Endothelial cell of umbilical vein (primary cell): ENCODE data around the gene TMEM121. TPM values are rescaled to one million over a fixed set of nuclear protein-coding genes. Genes with fewer than 3 reads are reported as not detected.

Experiments
- BruUV-seq: library from RNA; stranded (reverse); fragments of 400-500 nt; replicated peaks from 2 replicates; lab custom pipeline; 2021; lab: Mats Ljungman, UMichigan
- CTCF ChIA-PET: fragments of 300-600, 350-600 bp; sonication (Branson Sonifier 250); formaldehyde crosslinking; loops from one replicate; lab custom pipeline; 2021; ENCODE audit warnings: antibody characterized with exemption, inconsistent platforms; lab: Charles Lee
- POLR2A ChIA-PET: fragments of 300-600, 350-600 bp; sonication (Branson Sonifier 250); formaldehyde crosslinking; loops from one replicate; lab custom pipeline; 2021; ENCODE audit warnings: antibody characterized with exemption, inconsistent platforms; lab: Charles Lee
- DNase-seq: peaks from one replicate; pipeline ENCODE4 v3.0.0-alpha.2; 2011; ENCODE audit warnings: low read depth, low spot score
- FAIRE-seq: peaks from 2 replicates; lab custom pipeline; 2011; peaks lifted over from hg19 to GRCh38; lab: Jason Lieb, UNC
- H2AFZ ChIP-seq: 2 replicates; pipeline ENCODE4 v1.6.0; 2012; ENCODE audit warnings: low read depth, low read length, control low read depth, inconsistent platforms
- H3K27ac ChIP-seq: 2 replicates; pipeline ENCODE4 v1.5.1; 2011; ENCODE audit warnings: low read depth, mild to moderate bottlenecking, control low read depth, low read length, moderate library complexity; ENCODE audit not compliant: insufficient read depth
- H3K27me3 ChIP-seq, 2 experiments: 2 replicates each; pipeline versions ENCODE4 v1.6.0 to v1.6.1; 2011; ENCODE audit warnings: low read length in 2 of 2, mixed read lengths in 1 of 2; ENCODE audit not compliant: control insufficient read depth in 2 of 2, insufficient read depth in 2 of 2
- H3K36me3 ChIP-seq, 2 experiments: 2 replicates in 1 of 2; 3 replicates in 1 of 2; pipeline ENCODE4 v1.5.1; 2011; ENCODE audit warnings: low read length in 2 of 2, mild to moderate bottlenecking in 1 of 2, moderate library complexity in 1 of 2; ENCODE audit not compliant: control insufficient read depth in 2 of 2, insufficient read depth in 2 of 2; ENCODE audit errors: extremely low read depth in 1 of 2
- H3K4me1 ChIP-seq: 3 replicates; pipeline ENCODE4 v1.5.1; 2011; ENCODE audit warnings: mild to moderate bottlenecking, low read length; ENCODE audit not compliant: control insufficient read depth, insufficient read depth; ENCODE audit errors: extremely low read depth
- H3K4me2 ChIP-seq: 2 replicates; pipeline ENCODE4 v1.6.1; 2011; ENCODE audit warnings: low read length, control low read depth, mixed read lengths; ENCODE audit not compliant: insufficient read depth
- H3K4me3 ChIP-seq, 3 experiments: fragments of 200-600 bp in 1 of 3; sonication (generic), shearing (Covaris generic) in 1 of 3; replicated peaks in 1 of 3; 2 replicates each; pipeline ENCODE4 v1.5.1; 2011 to 2016; ENCODE audit warnings: control low read depth in 3 of 3, low read length in 3 of 3, mild to moderate bottlenecking in 2 of 3, inconsistent platforms in 1 of 3, low read depth in 1 of 3, moderate library complexity in 1 of 3; ENCODE audit not compliant: insufficient read depth in 1 of 3
- H3K79me2 ChIP-seq: 2 replicates; pipeline ENCODE4 v1.6.0; 2012; ENCODE audit warnings: low read length, inconsistent platforms; ENCODE audit not compliant: control insufficient read depth, insufficient read depth
- H3K9ac ChIP-seq: replicated peaks from 2 replicates; pipeline ENCODE3; 2011; ENCODE audit warnings: low read length, control low read depth; ENCODE audit not compliant: insufficient read depth; ENCODE audit errors: extremely low read depth
- H3K9me1 ChIP-seq: replicated peaks from 3 replicates; pipeline ENCODE4 v1.6.0; 2011; ENCODE audit warnings: mild to moderate bottlenecking, low read length; ENCODE audit not compliant: control insufficient read depth, insufficient read depth; ENCODE audit errors: extremely low read depth
- H3K9me3 ChIP-seq: replicated peaks from 2 replicates; pipeline ENCODE4 v1.5.1; 2012; ENCODE audit warnings: low read length, inconsistent platforms; ENCODE audit not compliant: control insufficient read depth, insufficient read depth
- H4K20me1 ChIP-seq: replicated peaks from 2 replicates; pipeline ENCODE3; 2011; ENCODE audit warnings: mild to moderate bottlenecking, low read length; ENCODE audit not compliant: control insufficient read depth, insufficient read depth; ENCODE audit errors: extremely low read depth
- EZH2 ChIP-seq: IDR thresholded peaks from 2 replicates; pipeline ENCODE4 v1.6.1; 2012; ENCODE audit warnings: borderline replicate concordance, low read depth, mild to moderate bottlenecking, moderate library complexity, low read length, inconsistent platforms; ENCODE audit not compliant: severe bottlenecking
- JUN ChIP-seq: IDR thresholded peaks from 2 replicates; pipeline ENCODE4 v1.6.1; 2011; ENCODE audit warnings: borderline replicate concordance, low read depth; ENCODE audit not compliant: insufficient read length, insufficient read depth
- MAX ChIP-seq: IDR thresholded peaks from 2 replicates; pipeline ENCODE4 v1.6.1; 2011; ENCODE audit not compliant: insufficient read depth, insufficient read length
- POLR2A ChIP-seq: IDR thresholded peaks from 2 replicates; pipeline ENCODE4 v1.6.1; 2012; ENCODE audit warnings: low read depth, mild to moderate bottlenecking, control low read depth, low read length
- dilution Hi-C: fragments of 300-500 bp; cut with MboI; formaldehyde crosslinking; loops from one replicate; pipeline ENCODE4 v1.15.0; 2019; ENCODE audit warnings: low sequenced_read_pairs; ENCODE audit not compliant: extremely low pct_ligation_motif_present
- intact Hi-C: fragments of 100-400 bp; cut with micrococcal nuclease; formaldehyde crosslinking; loops from one replicate; pipeline ENCODE4 v1.10.0; 2022
- polyA plus RNA-seq, 4 experiments: library from polyadenylated mRNA; depleted of rRNA in 3 of 4; stranded (reverse) in 3 of 4; unstranded in 1 of 4; fragments of >200 nt; gene quantifications; 2 replicates each; pipeline versions ENCODE4 v1.2.1 to v1.2.3, GENCODE V29; 2011 to 2012; ENCODE audit warnings: missing spikeins in 1 of 4
- total RNA-seq: library from RNA; stranded (reverse); gene quantifications from 2 replicates; pipeline ENCODE4 v1.2.3, GENCODE V29; 2021

The TMEM121 gene
- total and polyA plus RNA-seq, 2 donors (not counting 3 experiments of a cell fraction or from before 2014, with no cell fraction given) = 4.8 to 7.7 TPM

GRCh38 chr14:105492031-105492970 is 34.1 kb upstream of the TMEM121 start:
- H3K9me1 ChIP-seq = no peaks in the 10 kb centered on the region
- TF ChIP-seq EZH2 = no peak
- TF ChIP-seq MAX = no peak
- no peak for TF ChIP-seq POLR2A
- TF ChIP-seq JUN = no peak
- H3K4me1 ChIP-seq = peaks cover 2% of the 10 kb centered on the region
- DNase-seq = no peak
- H3K27me3 ChIP-seq = peaks cover 0 to 3% of the 10 kb centered on the region in 2 experiments
- dilution Hi-C loops (no loop called here), intact Hi-C loops (loop anchor here (5.0 kb wide), 2 partner anchors 295 to 815 kb away; no protein-coding TSS in a partner anchor)
- H3K27ac ChIP-seq = no peak overlapping the region
- no peak overlapping the region for H3K4me2 ChIP-seq
- no peak for FAIRE-seq
- H3K79me2 ChIP-seq = peaks cover 3% of the 10 kb centered on the region
- no peaks in the 10 kb centered on the region for H3K36me3 ChIP-seq
- POLR2A ChIA-PET = no interaction called here
- BruUV-seq = no TSS peak
- CTCF ChIA-PET = interaction anchor here (1.0 to 5.1 kb wide), 3 partner anchors 36 to 121 kb away, joined by 4 to 239 read pairs (median 7); no protein-coding TSS in a partner anchor
- H3K9me3 ChIP-seq = no peaks in the 10 kb centered on the region
- H3K9ac ChIP-seq = no peak overlapping the region
- H3K4me3 ChIP-seq = no peak overlapping the region
- H4K20me1 ChIP-seq = no peaks in the 10 kb centered on the region
- no peak overlapping the region for H2AFZ ChIP-seq
